Stimulated activated CD8-positive, alpha-beta memory T cell treated with anti-CD3 and anti-CD28 coated beads, Interleukin-12 subunit alpha, Interleukin-12 subunit beta, amount 100 ng/mL, for 24 hours (primary cell): Measurements from ENCODE around the gene RTN4.
"Not testable (repeated sequence)": the region's sequence is repeated elsewhere in the genome, so short reads cannot be mapped to it uniquely, and the experiment has no call there.

Source experiments
- DNase-seq: peaks from one replicate; pipeline ENCODE4 v3.0.0-alpha.2; 2020; ENCODE audit errors: extremely low read depth

The RTN4 gene

GRCh38 chr2:55073000-55073983 lies 23.0 kb upstream of the RTN4 start:
- DNase-seq, result no peak

GRCh38 chr2:55063713-55064323 lies 13.6 kb upstream of the RTN4 start:
- no peak for DNase-seq

- no peak for DNase-seq
Observed at GRCh38 chr2:55063226-55063625, 13.0 kb upstream of the RTN4 start.

- DNase-seq, result no peak
Observed at GRCh38 chr2:55062754-55063153, 12.5 kb upstream of the RTN4 start.

GRCh38 chr2:55061523-55062344 lies 11.5 kb upstream of the RTN4 start:
- no peak for DNase-seq

GRCh38 chr2:55059793-55060192 lies 9.5 kb upstream of the RTN4 start:
- no peak for DNase-seq

GRCh38 chr2:55057474-55057873 lies 7.2 kb upstream of the RTN4 start:
- DNase-seq, result no peak

- no peak for DNase-seq
Observed at GRCh38 chr2:55056024-55056521, 5.8 kb upstream of the RTN4 start.

- DNase-seq, result no peak
Observed at GRCh38 chr2:55054106-55054875, 4.0 kb upstream of the RTN4 start.

GRCh38 chr2:55053225-55053624 lies 3.0 kb upstream of the RTN4 start:
- not testable (repeated sequence) for DNase-seq

GRCh38 chr2:55052129-55053061 lies 2.1 kb upstream of the RTN4 start:
- DNase-seq, result no peak

- no peak for DNase-seq
Observed at GRCh38 chr2:55051026-55051866, 995 bp upstream of the RTN4 start.

- DNase-seq, result no peak
Observed at GRCh38 chr2:55049821-55050099, 491 bp downstream of the RTN4 start.

GRCh38 chr2:55049043-55049820 lies 1.0 kb downstream of the RTN4 start:
- DNase-seq, result no peak

GRCh38 chr2:55048508-55049042 lies 1.7 kb downstream of the RTN4 start:
- no peak for DNase-seq

- DNase-seq, result no peak
Observed at GRCh38 chr2:55047677-55048299, 2.5 kb downstream of the RTN4 start.

GRCh38 chr2:55045780-55046179 lies 4.5 kb downstream of the RTN4 start:
- no peak for DNase-seq

GRCh38 chr2:55043841-55044240 lies 6.4 kb downstream of the RTN4 start:
- DNase-seq, result no peak
